Liver (tissue), 5 donors: ENCODE results near the gene SHANK2. TPM values are rescaled to one million over a fixed set of nuclear protein-coding genes. Genes with fewer than 3 reads are reported as not detected.
A peak's percentile ranks its signal among the peaks of the same experiment; 100 is the strongest.

Experiments used
- FOXA1 ChIP-seq: IDR thresholded peaks from 2 replicates; pipeline ENCODE4 v1.6.1; 2016; ENCODE audit warnings: antibody characterized with exemption
- JUND ChIP-seq, 2 donors: IDR thresholded peaks; 2 replicates each; pipeline ENCODE4 v1.6.1; 2016; ENCODE audit warnings: antibody characterized with exemption in 2 of 2
- RAD21 ChIP-seq, 2 donors: IDR thresholded peaks; 2 replicates each; pipeline ENCODE4 v1.6.1; 2016; ENCODE audit warnings: antibody characterized with exemption in 2 of 2, mild to moderate bottlenecking in 2 of 2
- polyA plus RNA-seq, 2 donors: library from polyadenylated mRNA; stranded (reverse) in 1 of 2; unstranded in 1 of 2; fragments of 200-250 nt in 1 of 2; fragments of >200 nt in 1 of 2; fragmentation: Nextera tagmentation in 1 of 2; extraction: Ambion mirVana in 1 of 2; gene quantifications; one replicate each; pipeline versions ENCODE4 v1.2.1 to v1.2.3, GENCODE V29; 2013 to 2015
- total RNA-seq, 2 donors: library from RNA; depleted of rRNA; stranded (reverse); fragments of >200 nt; gene quantifications; one replicate each; pipeline ENCODE4 v1.2.3, GENCODE V29; 2014
- donor health status: healthy.
- donor health status: healthy.
- donor health status: healthy.

SHANK2 gene
- total and polyA plus RNA-seq, 4 donors = 5.4 to 36.4 (median 12.4) TPM

- TF ChIP-seq RAD21 (IDR thresholded peaks at IDR 0.05) (peak; percentile 51 to 54), JUND (IDR thresholded peaks at IDR 0.05) (peak; percentile 82 to 94), FOXA1 (peak; percentile 89)
These were observed 49.8 kb downstream of the SHANK2 start (continued) for GRCh38 chr11:71202598-71202944.

Other genes starting within 250 kb of the SHANK2 start
- gene DHCR7, start 195.8 kb upstream of the SHANK2 start, total RNA-seq = 100 to 1,000 TPM; 149 to 224 TPM
- gene DHCR7, start 195.8 kb upstream of the SHANK2 start, polyA plus RNA-seq = 100 to 1,000 TPM in 1 of 2 donors, 10 to 100 TPM in 1; 56.9 to 195 TPM
- 10 to 100 TPM; 19.8 to 33.6 TPM for gene NADSYN1, start 200.6 kb upstream of the SHANK2 start, total RNA-seq
- gene NADSYN1, start 200.6 kb upstream of the SHANK2 start, polyA plus RNA-seq = 10 to 100 TPM; 16.6 to 24.6 TPM